PFSK-1 (cell line): ENCODE measurements around the gene SNTB2.

Source experiments
- POLR2AphosphoS5 ChIP-seq: IDR thresholded peaks from 2 replicates; pipeline ENCODE4 v1.6.1; 2012; ENCODE audit warnings: low read depth, mild to moderate bottlenecking, control low read depth, low read length, moderate library complexity
- REST ChIP-seq, 2 experiments: IDR thresholded peaks; 2 replicates each; pipeline versions ENCODE4 v1.6.1 to v1.8.0; 2011 to 2012; ENCODE audit warnings: low read depth in 2 of 2, low read length in 2 of 2, control low read depth in 1 of 2, inconsistent platforms in 1 of 2, mild to moderate bottlenecking in 1 of 2, moderate library complexity in 1 of 2; ENCODE audit not compliant: insufficient read depth in 1 of 2
- SIN3A ChIP-seq: IDR thresholded peaks from 2 replicates; pipeline ENCODE4 v1.6.1; 2012; ENCODE audit warnings: mild to moderate bottlenecking, low read length, moderate library complexity, borderline replicate concordance; ENCODE audit not compliant: insufficient read depth

DNA sequence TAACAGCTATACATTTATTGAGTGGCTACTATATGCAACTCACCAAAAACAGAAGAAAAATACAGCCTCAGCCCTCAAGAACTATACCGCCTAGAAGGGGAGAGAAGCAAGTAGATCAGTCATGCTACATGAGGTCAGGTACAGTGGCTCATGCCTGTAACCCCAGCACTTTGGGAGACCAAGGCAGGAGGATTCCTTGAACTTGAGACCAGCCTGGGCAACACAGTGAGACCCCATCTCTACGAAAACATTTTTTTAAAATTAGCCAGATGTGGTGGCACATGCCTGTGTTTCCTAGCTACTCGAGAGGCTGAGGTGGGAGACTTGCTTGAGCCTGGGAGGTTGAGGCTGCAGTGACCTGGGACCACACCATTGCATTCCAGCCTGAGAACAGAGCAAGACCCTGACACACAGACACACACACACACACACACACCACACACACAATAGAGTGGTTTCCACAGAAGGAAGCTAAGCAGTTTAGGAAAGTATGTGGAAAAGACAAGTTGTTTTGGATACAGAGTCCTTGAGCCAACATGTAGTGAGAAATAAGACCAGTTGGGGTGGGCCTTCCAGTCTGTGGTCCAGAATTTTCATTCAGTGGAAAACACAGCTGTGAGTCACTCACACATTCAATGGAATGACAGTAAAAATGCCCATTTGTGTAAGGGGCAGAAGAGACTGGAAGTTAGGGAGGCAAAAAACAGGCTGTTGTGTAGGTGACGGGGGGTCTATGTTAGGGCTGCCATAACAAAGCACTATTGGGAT lies 10.7 kb upstream of the SNTB2 start:
- TF ChIP-seq POLR2AphosphoS5 (no peak), REST (IDR thresholded peaks at IDR 0.05; ENCODE audit: insufficient read depth in 1 of 2, low read depth in 2 of 2, low read length in 2 of 2) (no peak), SIN3A (no peak)
